Mammary epithelial cell (primary cell): ENCODE data around the gene CRYBG2.

ENCODE experiments used
- CTCF ChIP-seq, 2 donors: IDR thresholded peaks in 1 of 2; conservative IDR thresholded peaks in 1 of 2; 2 replicates each; pipeline ENCODE4 v1.5.1; 2011 to 2012; ENCODE audit warnings: inconsistent platforms in 2 of 2, low read length in 2 of 2, mild to moderate bottlenecking in 2 of 2, control low read depth in 1 of 2, low read depth in 1 of 2; ENCODE audit not compliant: insufficient read depth in 1 of 2; ENCODE audit errors: extremely low read depth in 1 of 2
- EZH2 ChIP-seq: IDR thresholded peaks from 2 replicates; pipeline ENCODE4 v1.6.1; 2012; ENCODE audit warnings: low read length, inconsistent platforms, borderline replicate concordance

DNA sequence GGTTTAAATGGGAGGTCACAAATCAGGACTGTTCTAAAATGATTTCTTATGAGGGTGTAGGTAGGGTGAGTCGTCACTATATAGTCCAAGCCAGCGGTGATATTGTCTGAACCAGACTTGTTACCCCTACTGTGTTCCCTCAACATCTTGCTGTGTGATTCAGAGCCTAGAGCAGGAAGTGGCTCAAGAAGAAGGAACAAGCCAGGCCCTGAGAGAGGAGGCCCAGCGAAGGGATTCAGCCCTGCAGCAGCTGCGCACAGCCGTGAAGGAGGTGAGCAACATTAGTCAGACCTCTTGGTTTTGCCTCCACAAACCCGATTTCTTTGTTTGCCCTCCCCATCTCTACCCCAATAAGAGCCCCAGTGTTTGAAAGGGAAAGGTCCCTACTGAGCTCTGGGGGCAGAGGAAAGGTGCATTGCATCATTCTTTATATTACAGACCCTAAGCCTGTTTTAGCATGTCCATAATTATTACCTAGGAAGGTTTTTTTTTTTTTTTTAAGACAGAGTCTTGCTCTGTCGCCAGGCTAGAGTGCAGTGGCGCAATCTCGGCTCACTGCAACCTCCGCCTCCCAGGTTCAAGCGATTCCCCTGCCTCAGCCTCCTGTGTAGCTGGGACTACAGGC is 79.0 kb downstream of the CRYBG2 start:
- TF ChIP-seq CTCF (conservative IDR thresholded peaks at IDR 0.05 in 1 of 2, IDR thresholded peaks at IDR 0.05 in 1 of 2; ENCODE audit: extremely low read depth in 1 of 2, insufficient read depth in 1 of 2, low read depth in 1 of 2, low read length in 2 of 2) (no peak), EZH2 (no peak)
